Spinal cord (tissue), 10 donors: ENCODE data around the gene CCDC74B. TPM values are rescaled to one million over a fixed set of nuclear protein-coding genes. Genes with fewer than 3 reads are reported as not detected.
"Not testable (repeated sequence)": the region's sequence is repeated elsewhere in the genome, so short reads cannot be mapped to it uniquely, and the experiment has no call there.

ENCODE experiments used
- DNase-seq, 6 donors: peaks; one replicate each; pipeline versions ENCODE4 v3.0.0 to v3.0.0-alpha.2; 2013 to 2015; ENCODE audit warnings: low spot score in 6 of 6, low read depth in 4 of 6
- H3K27ac ChIP-seq: one replicate; pipeline ENCODE4 v1.5.1; 2013; ENCODE audit warnings: low read depth, low read length, control low read depth
- H3K27me3 ChIP-seq: one replicate; pipeline ENCODE4 v1.6.1; 2013; ENCODE audit warnings: low read length; ENCODE audit not compliant: control insufficient read depth, insufficient read depth
- H3K36me3 ChIP-seq: one replicate; pipeline ENCODE4 v1.6.1; 2013; ENCODE audit warnings: low read length; ENCODE audit not compliant: control insufficient read depth, insufficient read depth
- H3K4me1 ChIP-seq: one replicate; pipeline ENCODE4 v1.6.1; 2013; ENCODE audit warnings: low read length; ENCODE audit not compliant: control insufficient read depth, insufficient read depth
- H3K4me3 ChIP-seq: one replicate; pipeline ENCODE4 v1.5.1; 2013; ENCODE audit warnings: low read depth, low read length, control low read depth
- H3K9me3 ChIP-seq: one replicate; pipeline ENCODE4 v1.6.1; 2013; ENCODE audit warnings: low read length; ENCODE audit not compliant: control insufficient read depth, insufficient read depth
- WGBS: methylation state at CpG from one replicate; pipeline ENCODE4 v1.1.5; 2013; ENCODE audit warnings: missing lambda C conversion rate; ENCODE audit not compliant: insufficient coverage; 5-methylcytosine and 5-hydroxymethylcytosine counted together
- polyA plus RNA-seq, 2 donors: library from polyadenylated mRNA; unstranded; fragments of 120-200 nt; gene quantifications; one replicate each; pipeline ENCODE4 v1.2.1, GENCODE V29; 2013; ENCODE audit not compliant: insufficient read length in 2 of 2
- total RNA-seq, 2 donors: library from RNA; depleted of rRNA in 1 of 2; stranded (reverse); fragments of 120-200 nt in 1 of 2; fragments of >200 nt in 1 of 2; gene quantifications; one replicate each; pipeline versions ENCODE4 v1.2.3 to v1.2.4, GENCODE V29; 2013 to 2014
- donor health status: healthy.

The CCDC74B gene
- total and polyA plus RNA-seq, 4 donors = 6.4 to 23.8 (median 18.9) TPM

GRCh38 chr2:130140516-130140915 lies 4.4 kb downstream of the CCDC74B start:
- not testable (repeated sequence) for DNase-seq, H3K27me3 ChIP-seq, H3K36me3 ChIP-seq, H3K4me3 ChIP-seq, H3K4me1 ChIP-seq, H3K9me3 ChIP-seq, H3K27ac ChIP-seq
- no CpG with 5 or more reads among the region's 7 CpGs for WGBS

- DNase-seq, H3K27ac ChIP-seq, H3K4me3 ChIP-seq, H3K9me3 ChIP-seq, H3K36me3 ChIP-seq, H3K4me1 ChIP-seq, H3K27me3 ChIP-seq: not testable (repeated sequence)
- WGBS = 90% methylated on average over 12 of the region's 30 CpGs
Observed at GRCh38 chr2:130139331-130140280, 5.3 kb downstream of the CCDC74B start.

GRCh38 chr2:130138841-130139251 lies 6.1 kb downstream of the CCDC74B start:
- not testable (repeated sequence) for H3K36me3 ChIP-seq, H3K27me3 ChIP-seq, H3K4me1 ChIP-seq, H3K4me3 ChIP-seq, H3K9me3 ChIP-seq, H3K27ac ChIP-seq, DNase-seq
- WGBS = 90% methylated on average over 10 of the region's 15 CpGs

GRCh38 chr2:130138326-130138725 lies 6.6 kb downstream of the CCDC74B start:
- H3K27me3 ChIP-seq, DNase-seq, H3K9me3 ChIP-seq, H3K4me1 ChIP-seq, H3K27ac ChIP-seq, H3K36me3 ChIP-seq, H3K4me3 ChIP-seq: not testable (repeated sequence)
- WGBS = 90% methylated on average over 2 of the region's 13 CpGs

- H3K4me1 ChIP-seq, H3K27me3 ChIP-seq, H3K9me3 ChIP-seq, H3K4me3 ChIP-seq, DNase-seq, H3K36me3 ChIP-seq, H3K27ac ChIP-seq: not testable (repeated sequence)
- WGBS = 50% methylated on average over 2 of the region's 5 CpGs
Observed at GRCh38 chr2:130137118-130137517, 7.8 kb downstream of the CCDC74B start.

- H3K4me3 ChIP-seq, H3K27me3 ChIP-seq, DNase-seq, H3K27ac ChIP-seq, H3K36me3 ChIP-seq, H3K9me3 ChIP-seq, H3K4me1 ChIP-seq: not testable (repeated sequence)
- WGBS = 83% methylated on average over 2 of the region's 10 CpGs
Observed at GRCh38 chr2:130136546-130136945, 8.4 kb downstream of the CCDC74B start.

- Histone ChIP-seq H3K27me3 (no peaks in the 10 kb centered on the region), H3K4me3 (no peak overlapping the region), H3K9me3 (no peaks in the 10 kb centered on the region), H3K27ac (no peak overlapping the region), H3K36me3 (no peaks in the 10 kb centered on the region), H3K4me1 (no peaks in the 10 kb centered on the region)
- DNase-seq = no peak
- WGBS = 70% methylated on average over 12 of the region's 15 CpGs
Observed at GRCh38 chr2:130135692-130136541, 9.0 kb downstream of the CCDC74B start.

GRCh38 chr2:130129120-130129829 lies 15.6 kb downstream of the CCDC74B start, which contains the start of gene POTEF:
Gene POTEF, minus strand, starts transcription at chr2:130129222. Its CDS starts 8,707 bp downstream, at chr2:130120515.
- H3K27ac ChIP-seq, H3K4me1 ChIP-seq, H3K27me3 ChIP-seq, H3K9me3 ChIP-seq, DNase-seq, H3K4me3 ChIP-seq, H3K36me3 ChIP-seq: not testable (repeated sequence)
- WGBS = 95% methylated on average over 6 of the region's 29 CpGs

GRCh38 chr2:130128464-130128863 lies 16.4 kb downstream of the CCDC74B start:
- H3K4me3 ChIP-seq = not testable (repeated sequence)
- 91% methylated on average over 4 of the region's 14 CpGs for WGBS

More at GRCh38 chr2:130128464-130128863, 16.4 kb downstream of the CCDC74B start:
- not testable (repeated sequence) for H3K36me3 ChIP-seq, H3K9me3 ChIP-seq, H3K4me1 ChIP-seq, DNase-seq, H3K27ac ChIP-seq, H3K27me3 ChIP-seq
